PC-9 (cell line): ENCODE data around the gene PRDX3. TPM values are rescaled to one million over a fixed set of nuclear protein-coding genes. Genes with fewer than 3 reads are reported as not detected.

Experiments
- BruUV-seq: library from RNA; stranded (reverse); fragments of 400-500 nt; replicated peaks from 2 replicates; lab custom pipeline; 2021; lab: Mats Ljungman, UMichigan
- CTCF ChIA-PET: fragments of 300-600 bp; sonication (Branson Sonifier 250); formaldehyde crosslinking; loops from one replicate; lab custom pipeline; 2022; ENCODE audit warnings: antibody characterized with exemption; lab: Charles Lee
- POLR2A ChIA-PET: fragments of 300-600 bp; sonication (Branson Sonifier 250); formaldehyde crosslinking; loops from one replicate; lab custom pipeline; 2022; ENCODE audit warnings: antibody characterized with exemption; ENCODE audit not compliant: unreplicated experiment; lab: Charles Lee
- DNase-seq, 2 experiments: peaks; one replicate each; pipeline versions ENCODE4 v3.0.0 to v3.0.0-alpha.2; 2015 to 2022; ENCODE audit warnings: mixed read lengths in 1 of 2
- H2AFZ ChIP-seq: fragments of 200-600 bp; sonication (generic); 2 replicates; pipeline ENCODE4 v1.8.1; 2017; ENCODE audit warnings: antibody characterized with exemption
- H3F3A ChIP-seq: fragments of 200-600 bp; sonication (generic); 2 replicates; pipeline ENCODE4 v1.8.1; 2017; ENCODE audit warnings: antibody characterized with exemption, mild to moderate bottlenecking, low read depth; ENCODE audit not compliant: insufficient read depth
- H3K27ac ChIP-seq: fragments of 200-600 bp; sonication (generic); 2 replicates; pipeline ENCODE4 v1.6.1; 2016; ENCODE audit warnings: mixed run types
- H3K27me3 ChIP-seq: fragments of 200-600 bp; sonication (generic); 2 replicates; pipeline ENCODE4 v1.6.1; 2016; ENCODE audit warnings: low read depth, mixed run types; ENCODE audit not compliant: insufficient read depth
- H3K36me3 ChIP-seq: fragments of 200-600 bp; sonication (generic); 2 replicates; pipeline ENCODE4 v1.6.1; 2016; ENCODE audit warnings: low read depth, mixed run types
- H3K4me1 ChIP-seq: fragments of 200-600 bp; sonication (generic); replicated peaks from 2 replicates; pipeline ENCODE4 v1.6.1; 2016; ENCODE audit warnings: mixed run types; ENCODE audit not compliant: insufficient read depth
- H3K4me2 ChIP-seq: fragments of 200-600 bp; sonication (generic); 2 replicates; pipeline ENCODE4 v1.6.1; 2017; ENCODE audit warnings: mixed run types
- H3K4me3 ChIP-seq: fragments of 200-600 bp; sonication (generic); 2 replicates; pipeline ENCODE4 v1.6.1; 2016; ENCODE audit warnings: mixed run types
- H3K79me2 ChIP-seq: fragments of 200-600 bp; sonication (generic); 2 replicates; pipeline ENCODE4 v1.6.1; 2017; ENCODE audit warnings: low read depth, mixed run types
- H3K9me2 ChIP-seq: fragments of 200-600 bp; sonication (generic); 2 replicates; pipeline ENCODE4 v1.8.1; 2017; ENCODE audit warnings: mild to moderate bottlenecking; ENCODE audit not compliant: insufficient read depth
- H3K9me3 ChIP-seq: fragments of 200-600 bp; sonication (generic); 2 replicates; pipeline ENCODE4 v1.8.1; 2016; ENCODE audit warnings: low read depth; ENCODE audit not compliant: insufficient read depth
- H4K20me1 ChIP-seq: fragments of 200-600 bp; sonication (generic); 2 replicates; pipeline ENCODE4 v1.8.1; 2017; ENCODE audit not compliant: insufficient read depth
- EZH2 ChIP-seq: fragments of 200-600 bp; sonication (generic); IDR thresholded peaks from 2 replicates; pipeline ENCODE4 v1.8.0; 2017; ENCODE audit warnings: antibody characterized with exemption, low read depth
- intact Hi-C: fragments of 100-400 bp; cut with micrococcal nuclease; formaldehyde crosslinking; loops from one replicate; pipeline ENCODE4 v1.10.0; 2022; ENCODE audit not compliant: unreplicated experiment
- total RNA-seq: library from RNA; stranded (reverse); gene quantifications from 2 replicates; pipeline ENCODE4 v1.2.3, GENCODE V29; 2021
- TF ChIP-seq, protein P1 (sequence below): fragments of 200-600 bp; sonication (generic); conservative IDR thresholded peaks from 2 replicates; pipeline ENCODE4 v1.6.1; 2017; ENCODE audit warnings: mixed run types, antibody characterized with exemption, mild to moderate bottlenecking, moderate library complexity

The PRDX3 gene
- total RNA-seq, 1 experiment from 2014 or later: 144 TPM

DNA sequence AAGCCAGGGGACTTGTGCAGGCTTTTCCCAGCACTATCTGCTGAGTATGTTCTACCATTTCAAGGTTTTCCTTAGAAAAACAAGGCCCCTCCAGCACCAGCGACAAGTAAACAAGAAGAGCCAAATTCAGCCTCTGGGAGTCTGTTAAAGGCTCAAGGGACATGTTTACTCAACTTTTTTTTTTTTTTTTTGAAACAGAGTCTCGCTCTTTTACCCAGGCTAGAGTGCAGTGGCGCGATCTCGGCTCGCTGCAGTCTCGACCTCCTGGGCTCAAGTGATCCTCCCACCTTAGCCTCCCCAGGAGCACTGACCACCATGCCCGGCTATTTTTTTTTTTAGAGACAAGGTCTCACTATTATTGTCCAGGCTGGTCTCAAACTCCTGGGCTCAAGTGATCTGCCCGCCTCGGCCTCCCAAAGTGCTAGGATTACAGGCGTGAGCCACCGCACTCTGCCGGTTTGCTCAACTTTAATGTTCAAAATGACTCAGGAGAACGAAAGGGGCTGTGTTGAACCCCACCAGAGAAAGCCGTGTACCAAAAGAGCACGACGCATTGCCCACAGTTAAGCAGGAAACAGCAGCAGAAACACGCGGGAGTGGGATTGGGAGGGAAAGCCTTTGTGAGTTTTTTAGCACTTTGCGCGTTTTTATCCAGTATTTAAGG is 772 bp downstream of the PRDX3 start:
- no TSS peak for BruUV-seq
- H3K4me1 ChIP-seq: no peaks in the 10 kb centered on the region; the same call in 1 of the 2 replicates
- TF ChIP-seq, protein P1, sequence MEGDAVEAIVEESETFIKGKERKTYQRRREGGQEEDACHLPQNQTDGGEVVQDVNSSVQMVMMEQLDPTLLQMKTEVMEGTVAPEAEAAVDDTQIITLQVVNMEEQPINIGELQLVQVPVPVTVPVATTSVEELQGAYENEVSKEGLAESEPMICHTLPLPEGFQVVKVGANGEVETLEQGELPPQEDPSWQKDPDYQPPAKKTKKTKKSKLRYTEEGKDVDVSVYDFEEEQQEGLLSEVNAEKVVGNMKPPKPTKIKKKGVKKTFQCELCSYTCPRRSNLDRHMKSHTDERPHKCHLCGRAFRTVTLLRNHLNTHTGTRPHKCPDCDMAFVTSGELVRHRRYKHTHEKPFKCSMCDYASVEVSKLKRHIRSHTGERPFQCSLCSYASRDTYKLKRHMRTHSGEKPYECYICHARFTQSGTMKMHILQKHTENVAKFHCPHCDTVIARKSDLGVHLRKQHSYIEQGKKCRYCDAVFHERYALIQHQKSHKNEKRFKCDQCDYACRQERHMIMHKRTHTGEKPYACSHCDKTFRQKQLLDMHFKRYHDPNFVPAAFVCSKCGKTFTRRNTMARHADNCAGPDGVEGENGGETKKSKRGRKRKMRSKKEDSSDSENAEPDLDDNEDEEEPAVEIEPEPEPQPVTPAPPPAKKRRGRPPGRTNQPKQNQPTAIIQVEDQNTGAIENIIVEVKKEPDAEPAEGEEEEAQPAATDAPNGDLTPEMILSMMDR: no peak
- TF ChIP-seq EZH2: no peak
- peak overlapping the region; percentile 80 for H2AFZ ChIP-seq
- CTCF ChIA-PET: no interaction called here
- H3K4me3 ChIP-seq: peak overlapping the region; percentile 98
- peak overlapping the region; percentile 52 for H3K27ac ChIP-seq
- POLR2A ChIA-PET: no interaction called here
- H3F3A ChIP-seq: no peaks in the 10 kb centered on the region; the same call in 1 of the 2 replicates
- peak overlapping the region; percentile 80 for H3K4me2 ChIP-seq
- H3K27me3 ChIP-seq: no peaks in the 10 kb centered on the region
- no peaks in the 10 kb centered on the region for H3K9me3 ChIP-seq
- H3K36me3 ChIP-seq: no peaks in the 10 kb centered on the region
- DNase-seq: no peak
- intact Hi-C loops: no loop called here
- peaks cover 26% of the 10 kb centered on the region for H3K79me2 ChIP-seq
- H3K9me2 ChIP-seq: no peaks in the 10 kb centered on the region
- H4K20me1 ChIP-seq: no peaks in the 10 kb centered on the region

DNA sequence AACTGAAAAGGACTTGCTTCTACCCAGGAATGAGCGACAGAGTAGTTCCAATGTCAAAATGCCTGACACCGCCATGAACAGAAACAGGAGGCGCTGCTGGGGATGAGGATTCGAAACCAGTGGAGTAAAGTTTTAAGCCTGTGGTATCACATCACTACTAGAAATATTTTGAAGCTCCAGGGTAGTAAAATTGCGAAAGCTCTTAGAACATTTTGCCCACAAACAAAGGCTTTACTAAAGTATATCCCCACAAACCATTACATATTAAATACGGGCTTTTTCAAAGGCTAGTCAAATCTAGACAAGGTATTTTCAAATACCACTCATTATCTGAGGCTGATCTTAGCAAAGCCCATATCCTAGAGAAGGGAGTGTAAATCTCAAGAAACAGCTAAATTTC is 2.4 kb downstream of the PRDX3 start:
- H3K79me2 ChIP-seq: peaks cover 26% of the 10 kb centered on the region
- no peak overlapping the region for H3K4me2 ChIP-seq
- H2AFZ ChIP-seq: no peak overlapping the region
- peaks cover 5% of the 10 kb centered on the region; the same call in 1 of the 2 replicates for H3K36me3 ChIP-seq
- no peaks in the 10 kb centered on the region for H3K27me3 ChIP-seq
- ChIA-PET POLR2A (no interaction called here), CTCF (no interaction called here)
- TF ChIP-seq, protein P1: no peak
- TF ChIP-seq EZH2: no peak
- H3K9me3 ChIP-seq: no peaks in the 10 kb centered on the region
- no peak overlapping the region for H3K27ac ChIP-seq
- H3K4me3 ChIP-seq: no peak overlapping the region
- H3K4me1 ChIP-seq: no peaks in the 10 kb centered on the region; the same call in 1 of the 2 replicates
- BruUV-seq: no TSS peak
- H3F3A ChIP-seq: no peaks in the 10 kb centered on the region; the same call in 1 of the 2 replicates
- no peak for DNase-seq
- H4K20me1 ChIP-seq: no peaks in the 10 kb centered on the region
- intact Hi-C loops: no loop called here
- no peaks in the 10 kb centered on the region for H3K9me2 ChIP-seq

DNA sequence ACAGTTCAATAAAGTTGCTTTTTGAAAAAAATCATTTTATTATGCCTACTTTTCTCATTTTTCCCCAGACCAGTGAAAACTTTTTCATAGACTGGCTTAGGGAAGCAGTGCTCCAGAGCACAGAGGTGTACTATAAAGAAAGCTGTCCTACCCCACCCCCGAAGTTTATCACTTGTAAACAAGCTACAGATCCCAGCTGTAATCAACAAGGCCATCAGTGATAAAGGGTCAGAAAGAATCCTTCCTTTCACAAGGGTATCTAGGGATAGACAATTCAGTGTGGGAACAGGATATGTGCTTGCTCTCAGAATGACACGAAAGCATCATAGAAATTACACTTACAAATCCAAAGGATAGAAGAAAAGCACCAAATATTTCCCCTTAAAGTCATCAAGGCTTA is 4.5 kb downstream of the PRDX3 start:
- ChIA-PET POLR2A (no interaction called here), CTCF (no interaction called here)
- intact Hi-C loops: no loop called here
- Histone ChIP-seq H3K27me3 (no peaks in the 10 kb centered on the region), H3K9me2 (no peaks in the 10 kb centered on the region), H2AFZ (no peak overlapping the region), H3K27ac (no peak overlapping the region), H3K4me1 (no peaks in the 10 kb centered on the region; the same call in 1 of the 2 replicates), H3K9me3 (no peaks in the 10 kb centered on the region), H3K36me3 (peaks cover 5% of the 10 kb centered on the region; the same call in 1 of the 2 replicates), H4K20me1 (no peaks in the 10 kb centered on the region), H3K79me2 (peaks cover 26% of the 10 kb centered on the region), H3F3A (no peaks in the 10 kb centered on the region; the same call in 1 of the 2 replicates), H3K4me2 (no peak overlapping the region), H3K4me3 (no peak overlapping the region)
- BruUV-seq: no TSS peak
- TF ChIP-seq, protein P1: no peak
- no peak for TF ChIP-seq EZH2
- no peak for DNase-seq
